Measurements from ENCODE around the gene DUSP7.

DUSP7 gene

GRCh38 chr3:52020796-52021195 is 35.6 kb downstream of the DUSP7 start:
- Histone ChIP-seq H3K27me3 (ENCODE audit: control insufficient read depth, insufficient read depth, low read length) (no peaks in the 10 kb centered on the region), H3K9me3 (replicated peaks; ENCODE audit: low read length) (no peaks in the 10 kb centered on the region), H3K4me2 (ENCODE audit: low read length) (no peak overlapping the region), H3K4me3 (ENCODE audit: low read length) (no peak overlapping the region), H3K9ac (ENCODE audit: low read depth, low read length) (no peak overlapping the region), H3K36me3 (ENCODE audit: insufficient read depth, low read length) (no peaks in the 10 kb centered on the region), H3K4me1 (ENCODE audit: control insufficient read depth, insufficient read depth, low read length) (peaks cover 26% of the 10 kb centered on the region)

DNA sequence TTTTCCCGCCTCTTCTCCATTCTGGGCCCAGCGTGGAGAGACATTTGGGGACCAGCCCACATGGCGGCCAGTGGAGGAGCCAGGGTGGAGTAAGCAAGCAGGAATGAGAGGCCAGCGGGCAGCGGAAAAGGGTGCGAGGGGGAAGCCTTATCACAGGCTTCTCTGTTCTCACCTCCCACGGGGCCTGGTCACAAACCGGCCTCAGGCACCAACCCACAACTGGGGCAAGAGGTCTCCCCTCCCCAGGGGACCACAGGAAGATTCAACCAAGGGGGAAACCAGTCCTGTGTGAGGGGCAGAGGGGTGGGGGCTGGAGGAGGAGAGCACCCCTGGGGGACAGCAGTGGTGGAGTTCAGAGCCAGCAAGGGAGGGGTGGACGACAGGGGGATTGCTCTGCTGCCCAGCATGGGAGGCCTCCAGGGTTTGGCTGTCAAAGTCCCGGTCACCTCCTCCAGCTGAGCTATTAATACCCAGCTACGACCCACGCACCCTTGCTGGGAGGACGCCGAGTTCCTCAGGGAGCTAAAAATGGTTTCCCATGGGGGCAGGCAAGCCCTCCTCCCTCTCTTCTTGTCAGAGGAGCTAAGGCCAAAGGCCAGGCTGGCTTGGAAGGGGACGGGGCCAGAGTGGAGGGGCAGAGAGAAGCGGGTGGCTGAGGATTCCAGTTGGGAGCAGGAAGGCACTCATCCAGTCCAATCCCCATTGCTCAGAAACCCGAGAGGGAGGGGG is 36.9 kb downstream of the DUSP7 start:
- Histone ChIP-seq H3K4me1 (ENCODE audit: control insufficient read depth, insufficient read depth, low read length) (peaks cover 23% of the 10 kb centered on the region), H3K9ac (ENCODE audit: low read depth, low read length) (no peak overlapping the region), H3K4me3 (ENCODE audit: low read length) (no peak overlapping the region), H3K27me3 (ENCODE audit: control insufficient read depth, insufficient read depth, low read length) (no peaks in the 10 kb centered on the region), H3K9me3 (replicated peaks; ENCODE audit: low read length) (no peaks in the 10 kb centered on the region), H3K4me2 (ENCODE audit: low read length) (no peak overlapping the region), H3K36me3 (ENCODE audit: insufficient read depth, low read length) (no peaks in the 10 kb centered on the region)

- Histone ChIP-seq H3K36me3 (ENCODE audit: insufficient read depth, low read length) (no peaks in the 10 kb centered on the region), H3K4me1 (ENCODE audit: control insufficient read depth, insufficient read depth, low read length) (peaks cover 22% of the 10 kb centered on the region), H3K9ac (ENCODE audit: low read depth, low read length) (no peak overlapping the region), H3K4me3 (ENCODE audit: low read length) (no peak overlapping the region), H3K9me3 (replicated peaks; ENCODE audit: low read length) (no peaks in the 10 kb centered on the region), H3K4me2 (ENCODE audit: low read length) (no peak overlapping the region), H3K27me3 (ENCODE audit: control insufficient read depth, insufficient read depth, low read length) (no peaks in the 10 kb centered on the region)
These were observed 37.9 kb downstream of the DUSP7 start for GRCh38 chr3:52018319-52019000.

- Histone ChIP-seq H3K4me1 (ENCODE audit: control insufficient read depth, insufficient read depth, low read length) (peaks cover 14% of the 10 kb centered on the region), H3K9ac (ENCODE audit: low read depth, low read length) (no peak overlapping the region), H3K4me2 (ENCODE audit: low read length) (no peak overlapping the region), H3K27me3 (ENCODE audit: control insufficient read depth, insufficient read depth, low read length) (no peaks in the 10 kb centered on the region), H3K36me3 (ENCODE audit: insufficient read depth, low read length) (no peaks in the 10 kb centered on the region), H3K9me3 (replicated peaks; ENCODE audit: low read length) (no peaks in the 10 kb centered on the region), H3K4me3 (ENCODE audit: low read length) (no peak overlapping the region)
These were observed 38.8 kb downstream of the DUSP7 start for GRCh38 chr3:52017586-52017985.

- no peak overlapping the region for H3K4me2 ChIP-seq (ENCODE audit: low read length)
- no peaks in the 10 kb centered on the region for H3K9me3 ChIP-seq (replicated peaks; ENCODE audit: low read length)
- H3K4me3 ChIP-seq (ENCODE audit: low read length), result no peak overlapping the region
- H3K36me3 ChIP-seq (ENCODE audit: insufficient read depth, low read length), result no peaks in the 10 kb centered on the region
- H3K4me1 ChIP-seq (ENCODE audit: control insufficient read depth, insufficient read depth, low read length), result peaks cover 8% of the 10 kb centered on the region
- H3K9ac ChIP-seq (ENCODE audit: low read depth, low read length), result no peak overlapping the region
- no peaks in the 10 kb centered on the region for H3K27me3 ChIP-seq (ENCODE audit: control insufficient read depth, insufficient read depth, low read length)
These were observed 40.7 kb downstream of the DUSP7 start for GRCh38 chr3:52015438-52016228.

DNA sequence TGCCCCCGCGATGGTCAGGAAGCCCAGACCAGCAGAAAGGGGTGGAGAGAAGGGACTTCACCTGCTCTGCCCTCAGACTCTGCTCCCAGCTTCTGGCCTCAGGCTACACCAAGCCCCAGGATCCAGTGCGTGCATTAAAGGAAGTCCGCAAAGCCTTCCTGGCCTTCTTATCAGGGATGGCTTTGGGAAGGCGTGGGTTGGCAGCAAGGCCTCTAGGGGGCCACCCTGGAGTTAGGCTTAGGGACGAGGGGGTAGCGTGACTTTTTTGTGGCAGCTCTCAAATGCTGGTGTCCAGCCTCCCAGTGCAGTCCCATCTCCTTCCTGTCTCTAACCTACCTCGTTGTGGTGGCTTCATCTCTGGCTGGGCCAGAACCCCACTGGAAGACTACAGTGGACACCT is 41.8 kb downstream of the DUSP7 start:
- Histone ChIP-seq H3K9me3 (replicated peaks; ENCODE audit: low read length) (no peaks in the 10 kb centered on the region), H3K27me3 (ENCODE audit: control insufficient read depth, insufficient read depth, low read length) (no peaks in the 10 kb centered on the region), H3K4me2 (ENCODE audit: low read length) (no peak overlapping the region), H3K9ac (ENCODE audit: low read depth, low read length) (no peak overlapping the region), H3K4me3 (ENCODE audit: low read length) (no peak overlapping the region), H3K4me1 (ENCODE audit: control insufficient read depth, insufficient read depth, low read length) (peaks cover 4% of the 10 kb centered on the region), H3K36me3 (ENCODE audit: insufficient read depth, low read length) (no peaks in the 10 kb centered on the region)

DNA sequence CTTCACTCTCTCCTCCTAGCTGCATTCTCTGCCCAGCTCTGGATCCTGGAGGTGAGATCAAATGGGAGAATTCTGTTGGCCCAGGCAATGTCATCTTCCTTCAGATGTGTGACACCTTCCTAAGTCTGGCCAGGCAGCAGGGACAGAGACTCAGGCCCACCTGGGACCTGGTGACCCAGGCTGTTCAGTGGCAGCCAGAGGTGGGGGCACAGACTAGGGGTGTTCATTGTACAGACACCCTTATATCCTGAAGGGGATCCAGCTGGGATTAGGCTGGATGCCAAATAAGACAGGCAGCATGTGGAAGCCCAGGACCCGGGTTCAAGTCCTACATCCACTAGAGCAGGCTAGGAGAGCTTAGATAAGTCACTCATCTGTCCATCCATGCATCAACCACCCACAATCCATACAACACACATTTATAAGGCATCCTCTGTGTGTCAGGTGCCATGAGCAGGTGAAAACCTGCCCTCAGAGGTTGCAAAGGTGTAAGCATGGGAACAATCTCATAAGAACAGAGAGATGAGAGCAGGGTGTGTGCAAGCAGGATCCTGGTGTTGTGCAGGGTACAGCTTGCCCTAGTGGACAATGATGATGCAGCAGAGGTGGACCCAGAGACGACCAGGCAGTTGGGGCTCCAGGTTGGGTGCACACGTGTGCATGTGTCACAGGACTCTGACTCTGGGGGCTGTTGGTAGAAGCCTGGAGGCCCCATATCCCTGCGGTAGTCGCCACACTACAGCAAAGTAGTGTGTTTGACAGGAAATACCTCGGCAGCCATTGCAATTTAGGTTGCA is 42.4 kb downstream of the DUSP7 start:
- no peaks in the 10 kb centered on the region for H3K4me1 ChIP-seq (ENCODE audit: control insufficient read depth, insufficient read depth, low read length)
- H3K4me2 ChIP-seq (ENCODE audit: low read length), result no peak overlapping the region
- no peak overlapping the region for H3K4me3 ChIP-seq (ENCODE audit: low read length)
- no peaks in the 10 kb centered on the region for H3K36me3 ChIP-seq (ENCODE audit: insufficient read depth, low read length)
- H3K9me3 ChIP-seq (replicated peaks; ENCODE audit: low read length), result no peaks in the 10 kb centered on the region
- no peak overlapping the region for H3K9ac ChIP-seq (ENCODE audit: low read depth, low read length)
- no peaks in the 10 kb centered on the region for H3K27me3 ChIP-seq (ENCODE audit: control insufficient read depth, insufficient read depth, low read length)

DNA sequence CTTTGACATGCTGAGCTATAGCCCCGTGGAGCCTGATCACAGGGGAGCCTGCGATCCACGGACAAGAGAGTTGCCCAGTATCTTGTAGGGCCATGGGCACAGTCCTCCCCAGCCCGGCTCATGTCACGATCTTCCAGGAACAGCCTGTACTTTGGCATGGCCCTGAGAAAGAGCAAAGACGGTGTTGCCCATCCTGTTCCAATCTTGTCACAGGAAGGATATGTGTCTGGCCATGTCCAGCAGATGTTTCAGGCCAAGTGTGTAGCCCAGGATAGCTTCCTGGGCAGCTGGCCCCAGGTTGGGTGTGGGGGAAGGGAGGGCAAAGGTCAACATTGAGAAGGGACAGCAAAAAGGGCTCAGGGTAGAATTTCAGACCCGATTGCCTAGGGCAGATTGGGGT is 43.7 kb downstream of the DUSP7 start:
- Histone ChIP-seq H3K9me3 (replicated peaks; ENCODE audit: low read length) (no peaks in the 10 kb centered on the region), H3K4me2 (ENCODE audit: low read length) (no peak overlapping the region), H3K9ac (ENCODE audit: low read depth, low read length) (no peak overlapping the region), H3K36me3 (ENCODE audit: insufficient read depth, low read length) (no peaks in the 10 kb centered on the region), H3K4me3 (ENCODE audit: low read length) (no peak overlapping the region), H3K27me3 (ENCODE audit: control insufficient read depth, insufficient read depth, low read length) (no peaks in the 10 kb centered on the region), H3K4me1 (ENCODE audit: control insufficient read depth, insufficient read depth, low read length) (no peaks in the 10 kb centered on the region)

- H3K4me2 ChIP-seq (ENCODE audit: low read length), result no peak overlapping the region
- no peaks in the 10 kb centered on the region for H3K27me3 ChIP-seq (ENCODE audit: control insufficient read depth, insufficient read depth, low read length)
- H3K4me3 ChIP-seq (ENCODE audit: low read length), result no peak overlapping the region
- no peak overlapping the region for H3K9ac ChIP-seq (ENCODE audit: low read depth, low read length)
- no peaks in the 10 kb centered on the region for H3K9me3 ChIP-seq (replicated peaks; ENCODE audit: low read length)
- no peaks in the 10 kb centered on the region for H3K36me3 ChIP-seq (ENCODE audit: insufficient read depth, low read length)
- H3K4me1 ChIP-seq (ENCODE audit: control insufficient read depth, insufficient read depth, low read length), result peaks cover 9% of the 10 kb centered on the region
These were observed 45.9 kb downstream of the DUSP7 start for GRCh38 chr3:52010431-52010830.

GRCh38 chr3:52007291-52007690 is 49.1 kb downstream of the DUSP7 start:
- no peaks in the 10 kb centered on the region for H3K9me3 ChIP-seq (replicated peaks; ENCODE audit: low read length)
- H3K9ac ChIP-seq (ENCODE audit: low read depth, low read length), result no peak overlapping the region
- no peaks in the 10 kb centered on the region for H3K36me3 ChIP-seq (ENCODE audit: insufficient read depth, low read length)
- H3K4me1 ChIP-seq (ENCODE audit: control insufficient read depth, insufficient read depth, low read length), result peaks cover 13% of the 10 kb centered on the region
- no peaks in the 10 kb centered on the region for H3K27me3 ChIP-seq (ENCODE audit: control insufficient read depth, insufficient read depth, low read length)
- no peak overlapping the region for H3K4me2 ChIP-seq (ENCODE audit: low read length)
- no peak overlapping the region for H3K4me3 ChIP-seq (ENCODE audit: low read length)

- no peaks in the 10 kb centered on the region for H3K36me3 ChIP-seq (ENCODE audit: insufficient read depth, low read length)
- H3K4me1 ChIP-seq (ENCODE audit: control insufficient read depth, insufficient read depth, low read length), result peaks cover 13% of the 10 kb centered on the region
- H3K27me3 ChIP-seq (ENCODE audit: control insufficient read depth, insufficient read depth, low read length), result no peaks in the 10 kb centered on the region
- no peak overlapping the region for H3K9ac ChIP-seq (ENCODE audit: low read depth, low read length)
- no peak overlapping the region for H3K4me3 ChIP-seq (ENCODE audit: low read length)
- H3K4me2 ChIP-seq (ENCODE audit: low read length), result no peak overlapping the region
- no peaks in the 10 kb centered on the region for H3K9me3 ChIP-seq (replicated peaks; ENCODE audit: low read length)
These were observed 49.6 kb downstream of the DUSP7 start for GRCh38 chr3:52006820-52007133.

All from skeletal muscle satellite cell (primary cell).